Right ventricle myocardium superior (tissue), 1 donor: Measurements from ENCODE around the gene SYT9. TPM values are rescaled to one million over a fixed set of nuclear protein-coding genes. Genes with fewer than 3 reads are reported as not detected.

ENCODE experiments used
- ATAC-seq: fragments of 200-7000 bp; cut with Tn5 transposase; one replicate; pipeline ENCODE4 v1.9.1; 2020; ENCODE audit warnings: mild to moderate bottlenecking; ENCODE audit not compliant: poor library complexity
- DNase-seq: peaks from one replicate; pipeline ENCODE4 v3.0.0-alpha.2; 2020
- intact Hi-C: fragments of 100-400 bp; cut with DNase I; formaldehyde crosslinking; loops from one replicate; pipeline ENCODE4 v1.11.2; 2022
- long read RNA-seq: library from polyadenylated mRNA; unstranded; transcript quantifications from one replicate; pipeline ENCODE4 v2.0.0, GENCODE V29; 2021
- total RNA-seq: library from RNA; stranded (reverse); fragmentation: NEBNext Ultra II Directional; extraction: Animal tissue kit (Norgen Biotek cat#: 25700); gene quantifications from one replicate; pipeline ENCODE4 v1.2.1, GENCODE V29; 2021
- donor health status: DM: no; HTN: yes; CAD: no; lungs with severe emphysema.

The SYT9 gene, protein sequence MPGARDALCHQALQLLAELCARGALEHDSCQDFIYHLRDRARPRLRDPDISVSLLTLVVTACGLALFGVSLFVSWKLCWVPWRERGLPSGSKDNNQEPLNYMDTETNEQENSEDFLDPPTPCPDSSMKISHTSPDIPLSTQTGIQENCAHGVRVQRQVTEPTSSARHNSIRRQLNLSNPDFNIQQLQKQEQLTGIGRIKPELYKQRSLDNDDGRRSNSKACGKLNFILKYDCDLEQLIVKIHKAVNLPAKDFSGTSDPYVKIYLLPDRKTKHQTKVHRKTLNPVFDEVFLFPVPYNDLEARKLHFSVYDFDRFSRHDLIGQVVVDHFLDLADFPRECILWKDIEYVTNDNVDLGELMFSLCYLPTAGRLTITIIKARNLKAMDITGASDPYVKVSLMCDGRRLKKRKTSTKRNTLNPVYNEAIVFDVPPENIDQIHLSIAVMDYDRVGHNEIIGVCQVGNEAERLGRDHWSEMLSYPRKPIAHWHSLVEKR
- 0.13 TPM for total RNA-seq
- long read RNA-seq, result 0 reads

GRCh38 chr11:7251836-7252682, at the start of gene SYT9:
Gene SYT9, plus strand, starts transcription at chr11:7251904. Its CDS starts 283 bp downstream, at chr11:7252187.
- DNase-seq, result peak; percentile 59
- intact Hi-C loops, result no loop called here
- ATAC-seq, result peak; percentile 94

- intact Hi-C loops, result no loop called here
- DNase-seq, result no peak
- no peak for ATAC-seq
These were observed 49.3 kb upstream of the SYT9 start for GRCh38 chr11:7202412-7202811.

GRCh38 chr11:7204778-7205177, 46.9 kb upstream of the SYT9 start:
- no peak for DNase-seq
- no peak for ATAC-seq
- intact Hi-C loops, result no loop called here

DNA sequence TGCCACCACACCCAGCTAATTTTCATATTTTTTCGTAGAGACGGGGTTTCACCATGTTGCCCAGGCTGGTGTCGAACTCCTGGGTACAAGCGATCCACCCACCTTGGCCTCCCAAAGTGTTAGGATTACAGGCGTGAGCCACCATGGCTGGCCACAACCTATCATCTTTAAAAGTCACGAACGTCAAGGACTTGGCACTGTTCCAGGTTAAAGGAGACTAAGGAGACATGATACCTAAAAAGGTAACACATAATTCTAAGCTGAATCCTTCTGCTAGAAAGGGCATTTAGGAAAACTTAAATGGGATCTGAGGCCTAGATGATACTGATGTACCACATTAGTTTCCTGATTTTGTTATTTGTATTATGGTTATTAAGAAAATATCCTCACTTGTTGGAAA, 43.3 kb upstream of the SYT9 start:
- ATAC-seq (no peak), DNase-seq (no peak)
- intact Hi-C loops, result no loop called here

GRCh38 chr11:7219491-7219890, 32.2 kb upstream of the SYT9 start:
- ATAC-seq, result no peak
- DNase-seq, result no peak
- intact Hi-C loops, result no loop called here

GRCh38 chr11:7220636-7221035, 31.1 kb upstream of the SYT9 start:
- ATAC-seq, result no peak
- no peak for DNase-seq
- intact Hi-C loops, result no loop called here

- no peak for ATAC-seq
- no peak for DNase-seq
- intact Hi-C loops, result no loop called here
These were observed 29.1 kb upstream of the SYT9 start for GRCh38 chr11:7222619-7223018.

DNA sequence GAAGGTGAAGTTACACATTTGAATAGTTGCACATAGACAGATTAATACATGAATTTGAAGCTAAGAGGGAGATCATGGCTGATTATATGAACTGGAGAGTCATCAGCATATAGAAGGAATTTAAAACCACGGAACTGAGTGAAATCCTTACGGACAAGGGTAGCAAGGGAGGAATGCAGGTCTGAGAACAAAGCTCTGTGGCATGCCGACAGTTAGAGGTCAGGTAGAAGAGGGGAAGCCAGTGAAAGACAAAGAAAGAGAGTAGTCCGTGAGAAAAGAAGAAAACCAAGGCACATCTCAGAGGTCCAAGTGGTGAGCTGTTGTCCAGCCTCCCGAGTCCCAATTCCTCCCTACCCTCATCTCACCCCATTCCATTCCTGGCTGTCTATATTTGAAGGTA, 11.8 kb upstream of the SYT9 start:
- intact Hi-C loops, result no loop called here
- ATAC-seq, result no peak
- DNase-seq, result no peak

DNA sequence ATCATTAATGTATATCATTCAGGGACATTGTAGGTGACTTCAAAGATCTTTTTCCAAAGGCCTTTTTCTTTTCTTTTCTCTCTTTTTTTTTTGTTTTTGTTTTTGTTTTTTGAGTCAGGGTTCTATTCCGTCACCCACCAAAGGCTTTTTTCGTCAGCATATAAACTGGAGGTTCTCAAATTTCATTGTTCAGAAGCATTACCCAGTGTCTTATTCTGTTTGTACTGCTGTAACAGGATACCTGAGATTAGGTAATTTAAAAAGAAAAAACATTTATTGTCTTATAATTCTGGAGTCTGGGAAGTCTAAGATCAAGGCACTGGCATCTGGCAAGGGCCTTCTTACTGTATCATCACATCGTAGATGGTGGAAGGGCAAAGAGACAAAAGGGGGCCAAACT, 6.4 kb upstream of the SYT9 start:
- DNase-seq, result no peak
- intact Hi-C loops, result no loop called here

GRCh38 chr11:7246179-7246578, 5.5 kb upstream of the SYT9 start:
- intact Hi-C loops, result no loop called here
- ATAC-seq (no peak), DNase-seq (no peak)

More for the DNA sequence above, 6.4 kb upstream of the SYT9 start:
- ATAC-seq, result no peak

GRCh38 chr11:7250166-7250565, 1.5 kb upstream of the SYT9 start:
- no peak for DNase-seq
- intact Hi-C loops, result no loop called here
- ATAC-seq, result no peak

DNA sequence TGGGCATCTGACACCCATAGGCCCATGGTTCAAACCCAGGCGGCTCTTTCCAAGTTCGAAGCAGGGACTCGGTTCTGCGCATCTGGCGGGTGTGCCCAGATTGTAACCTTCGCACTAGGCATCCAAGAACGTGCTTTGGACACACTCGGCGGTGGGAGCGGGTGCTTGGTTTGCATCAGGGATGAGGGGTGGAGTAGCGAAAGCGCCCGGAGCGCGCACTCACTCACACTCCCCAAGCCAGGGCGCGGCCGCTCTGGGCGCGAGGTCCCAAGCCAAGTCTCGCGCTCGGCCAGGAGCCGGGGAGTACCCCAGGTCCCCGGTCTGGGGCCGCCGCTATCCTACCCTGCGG, 243 bp upstream of the SYT9 start:
- intact Hi-C loops, result no loop called here
- ATAC-seq, result no peak
- no peak for DNase-seq

- no peak for DNase-seq
- intact Hi-C loops, result no loop called here
- no peak for ATAC-seq
These were observed 1.0 kb downstream of the SYT9 start for GRCh38 chr11:7252683-7253213.

GRCh38 chr11:7253800-7254199, 2.1 kb downstream of the SYT9 start:
- DNase-seq, result no peak
- no peak for ATAC-seq
- intact Hi-C loops, result no loop called here

GRCh38 chr11:7254731-7255291, 3.1 kb downstream of the SYT9 start:
- DNase-seq (no peak), ATAC-seq (no peak)
- intact Hi-C loops, result no loop called here

- intact Hi-C loops, result no loop called here
- ATAC-seq (no peak), DNase-seq (no peak)
These were observed 5.2 kb downstream of the SYT9 start for GRCh38 chr11:7256943-7257342.

GRCh38 chr11:7257724-7258123, 6.0 kb downstream of the SYT9 start:
- DNase-seq, result no peak
- ATAC-seq, result no peak
- intact Hi-C loops, result no loop called here

- no peak for ATAC-seq
- intact Hi-C loops, result no loop called here
These were observed 9.9 kb downstream of the SYT9 start for GRCh38 chr11:7261578-7261977.

GRCh38 chr11:7262672-7263071, 11.0 kb downstream of the SYT9 start:
- no peak for ATAC-seq
- intact Hi-C loops, result no loop called here
- no peak for DNase-seq

More at GRCh38 chr11:7261578-7261977, 9.9 kb downstream of the SYT9 start:
- no peak for DNase-seq
